ENCODE results near the gene TMEM178B.

DNA sequence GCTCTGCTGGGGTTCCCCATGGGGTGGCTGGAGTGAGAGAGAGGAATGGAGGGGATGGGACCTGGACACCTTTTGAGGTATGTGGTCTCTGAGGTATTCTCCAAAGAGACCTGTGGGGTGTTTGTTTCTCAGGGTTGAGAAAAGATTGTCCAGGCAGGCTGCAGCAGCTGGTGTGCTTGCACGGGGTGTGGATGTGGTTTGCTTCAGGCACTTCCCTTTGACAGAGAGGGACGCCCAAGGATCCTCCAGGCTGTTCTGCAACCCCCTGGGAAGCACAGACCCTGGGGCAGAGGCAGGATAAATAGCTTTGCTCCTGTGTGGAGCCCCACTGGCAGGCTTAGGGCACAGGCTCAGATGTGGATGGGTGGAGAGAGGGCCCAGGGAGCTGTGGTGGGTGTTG, 362.3 kb downstream of the TMEM178B start:
- TF ChIP-seq POLR2A (IDR thresholded peaks at IDR 0.05; ENCODE audit: low read depth, low read length) (no peak), CTCF (IDR thresholded peaks at IDR 0.05 in 2 of 3, conservative IDR thresholded peaks at IDR 0.05 in 1 of 3; ENCODE audit: control insufficient read depth in 2 of 3, extremely low read depth in 1 of 3, insufficient read depth in 1 of 3, low read depth in 3 of 3, low read length in 3 of 3) (no peak), SIN3A (IDR thresholded peaks at IDR 0.05; ENCODE audit: low read depth, low read length) (no peak)

All from GM12878 (cell line).